HepG2 (cell line): Measurements from ENCODE around the gene ALDH2. TPM values are rescaled to one million over a fixed set of nuclear protein-coding genes. Genes with fewer than 3 reads are reported as not detected.

Source experiments
- ATAC-seq: fragments of 200-7000 bp; cut with Tn5 transposase; 3 replicates; pipeline ENCODE4 v1.9.1; 2020; ENCODE audit warnings: mild to moderate bottlenecking, moderate library complexity
- BruUV-seq: library from RNA; stranded (reverse); fragments of 400-500 nt; replicated peaks from 2 replicates; lab custom pipeline; 2021; lab: Mats Ljungman, UMichigan
- CTCF ChIA-PET: fragments of 300-600 bp; formaldehyde crosslinking; extraction: SDS; loops from one replicate; lab custom pipeline; 2021; ENCODE audit warnings: low total read pairs, inconsistent platforms, low intra/inter-chr PET ratio; lab: Yijun Ruan, JAX
- POLR2A ChIA-PET: fragments of 350-600 bp; sonication (Branson Sonifier 250); formaldehyde crosslinking; loops from one replicate; lab custom pipeline; 2020; ENCODE audit warnings: antibody characterized with exemption, inconsistent platforms; lab: Yijun Ruan, JAX
- DNase-seq: peaks from one replicate; pipeline ENCODE4 v3.0.0-alpha.2; 2015; ENCODE audit warnings: low spot score
- FAIRE-seq: peaks from 3 replicates; lab custom pipeline; 2011; peaks lifted over from hg19 to GRCh38; lab: Jason Lieb, UNC
- H2AFZ ChIP-seq: one replicate; pipeline ENCODE4 v1.6.1; 2011; ENCODE audit warnings: low read length, inconsistent platforms
- H3K27ac ChIP-seq: fragments of 300-600 bp; 3 replicates; pipeline ENCODE4 v1.8.0; 2011; ENCODE audit warnings: mixed run types, mild to moderate bottlenecking, mixed read lengths, low read length, inconsistent platforms; ENCODE audit not compliant: insufficient read depth; ENCODE audit errors: extremely low read length
- H3K27me3 ChIP-seq, 2 experiments: fragments of 200-600 bp in 1 of 2; 2 replicates in 1 of 2; 3 replicates in 1 of 2; pipeline versions ENCODE4 v1.6.0 to v1.8.0; 2011; ENCODE audit warnings: low read length in 2 of 2, mild to moderate bottlenecking in 2 of 2, moderate library complexity in 2 of 2, inconsistent platforms in 1 of 2; ENCODE audit not compliant: insufficient read depth in 2 of 2, control insufficient read depth in 1 of 2
- H3K36me3 ChIP-seq, 2 experiments: fragments of 200-600 bp in 1 of 2; replicated peaks in 1 of 2; 2 replicates in 1 of 2; 3 replicates in 1 of 2; pipeline versions ENCODE4 v1.5.1 to v1.8.0; 2011; ENCODE audit warnings: low read length in 2 of 2, inconsistent platforms in 1 of 2; ENCODE audit not compliant: insufficient read depth in 2 of 2, control insufficient read depth in 1 of 2
- H3K4me1 ChIP-seq: 2 replicates; pipeline ENCODE4 v1.5.1; 2012; ENCODE audit warnings: low read length, inconsistent platforms; ENCODE audit not compliant: insufficient read depth
- H3K4me2 ChIP-seq: 2 replicates; pipeline ENCODE4 v1.6.0; 2011; ENCODE audit warnings: low read depth, low read length, inconsistent platforms
- H3K4me3 ChIP-seq, 3 experiments: fragments of 200-600 bp in 1 of 3; sonication (generic), shearing (Covaris generic) in 1 of 3; replicated peaks in 1 of 3; 2 replicates each; pipeline ENCODE4 v1.5.1; 2011 to 2016; ENCODE audit warnings: low read length in 3 of 3, inconsistent platforms in 2 of 3, low read depth in 2 of 3, mild to moderate bottlenecking in 2 of 3, control low read depth in 1 of 3, mixed read lengths in 1 of 3; ENCODE audit not compliant: insufficient read depth in 1 of 3
- H3K79me2 ChIP-seq: one replicate; pipeline ENCODE4 v1.6.1; 2011; ENCODE audit warnings: low read length, inconsistent platforms; ENCODE audit not compliant: insufficient read depth
- H3K9ac ChIP-seq: 2 replicates; pipeline ENCODE4 v1.6.0; 2011; ENCODE audit warnings: mild to moderate bottlenecking, low read depth, low read length, inconsistent platforms; ENCODE audit not compliant: insufficient read depth
- H3K9me3 ChIP-seq: 2 replicates; pipeline ENCODE4 v1.5.1; 2012; ENCODE audit warnings: mild to moderate bottlenecking, low read length
- H4K20me1 ChIP-seq: 2 replicates; pipeline ENCODE4 v1.6.0; 2011; ENCODE audit warnings: inconsistent platforms, mild to moderate bottlenecking, low read length, moderate library complexity; ENCODE audit not compliant: insufficient read depth
- BCL6 ChIP-seq: IDR thresholded peaks from 2 replicates; pipeline ENCODE4 v1.6.1; 2016; ENCODE audit warnings: missing genetic modification reagents, missing compliant biosample characterization
- CREB1 ChIP-seq, 2 experiments: fragments of 450-650 bp in 1 of 2; IDR thresholded peaks; 2 replicates each; pipeline ENCODE4 v1.6.1; 2016 to 2017; ENCODE audit warnings: control low read depth in 1 of 2, mild to moderate bottlenecking in 1 of 2, missing compliant biosample characterization in 1 of 2, missing genetic modification characterization in 1 of 2
- KAT2B ChIP-seq: fragments of 150-350 bp; IDR thresholded peaks from 2 replicates; pipeline ENCODE4 v1.6.1; 2014; ENCODE audit warnings: low read depth, low read length, borderline replicate concordance
- NFE2L1 ChIP-seq: sonication (generic); formaldehyde crosslinking; IDR thresholded peaks from 2 replicates; pipeline ENCODE4 v1.4.0; 2020; ENCODE audit warnings: missing genetic modification reagents, mild to moderate bottlenecking, borderline replicate concordance
- TSC22D2 ChIP-seq: sonication (generic); formaldehyde crosslinking; IDR thresholded peaks from 2 replicates; pipeline ENCODE4 v1.5.1; 2020; ENCODE audit warnings: missing genetic modification reagents, mild to moderate bottlenecking, borderline replicate concordance
- ZNF264 ChIP-seq: sonication (generic); formaldehyde crosslinking; IDR thresholded peaks from 2 replicates; pipeline ENCODE4 v1.4.0; 2020; ENCODE audit warnings: missing genetic modification reagents
- ZNF335 ChIP-seq: sonication (generic); formaldehyde crosslinking; IDR thresholded peaks from 2 replicates; pipeline ENCODE4 v1.4.0; 2020; ENCODE audit warnings: missing genetic modification reagents
- ZNF746 ChIP-seq: sonication (generic); formaldehyde crosslinking; IDR thresholded peaks from 2 replicates; pipeline ENCODE4 v1.8.0; 2022; ENCODE audit warnings: mild to moderate bottlenecking, missing genetic modification reagents
- WGBS: methylation state at CpG from one replicate; pipeline ENCODE4 v1.1.6; 2017; ENCODE audit warnings: low lambda C conversion rate; 5-methylcytosine and 5-hydroxymethylcytosine counted together
- in situ Hi-C: cut with HindIII; loops from 2 replicates; pipeline ENCODE4 v1.10.0; 2017; ENCODE audit warnings: low pct_unique_long_range_greater_than_20kb; ENCODE audit not compliant: extremely low pct_ligation_motif_present
- intact Hi-C: fragments of 100-400 bp; cut with micrococcal nuclease; formaldehyde crosslinking; loops from one replicate; pipeline ENCODE4 v1.10.0; 2022; ENCODE audit not compliant: unreplicated experiment
- polyA plus RNA-seq, 8 experiments: library from polyadenylated mRNA; depleted of rRNA in 3 of 8; stranded (reverse) in 7 of 8; unstranded in 1 of 8; fragments of >200 nt; fragmentation: Illumina TruSeq in 4 of 8; extraction: Trizol in 4 of 8; gene quantifications; 2 replicates each; pipeline versions ENCODE4 v1.2.1 to v1.2.3, GENCODE V29; 2011 to 2016; ENCODE audit warnings: low read depth in 4 of 8, missing spikeins in 1 of 8, mixed read lengths in 1 of 8; ENCODE audit not compliant: insufficient read depth in 1 of 8
- total RNA-seq, 5 experiments: library from RNA; depleted of rRNA; stranded (reverse); fragments of >200 nt; fragmentation: Illumina TruSeq; extraction: Trizol; gene quantifications; 2 replicates each; pipeline ENCODE4 v1.2.3, GENCODE V29; 2016; ENCODE audit warnings: low read depth in 1 of 5
- TF ChIP-seq, protein P1 (sequence below): IDR thresholded peaks from 2 replicates; pipeline ENCODE4 v1.6.1; 2016; ENCODE audit warnings: missing compliant biosample characterization, missing genetic modification reagents, borderline replicate concordance
- TF ChIP-seq, protein P2 (sequence below): sonication (generic); formaldehyde crosslinking; IDR thresholded peaks from one replicate; pipeline ENCODE4 v1.5.1; 2020; ENCODE audit warnings: mild to moderate bottlenecking, missing genetic modification reagents; ENCODE audit errors: not compliant biosample characterization
- TF ChIP-seq, protein P3 (sequence below): sonication (generic); formaldehyde crosslinking; IDR thresholded peaks from 2 replicates; pipeline ENCODE4 v1.5.1; 2020; ENCODE audit warnings: missing genetic modification reagents, mild to moderate bottlenecking, borderline replicate concordance

The ALDH2 gene
- total and polyA plus RNA-seq, 2 of the 13 experiments (the other 11 are each of a cell fraction or from before 2014, with no cell fraction given): 78.8 to 103 TPM

DNA sequence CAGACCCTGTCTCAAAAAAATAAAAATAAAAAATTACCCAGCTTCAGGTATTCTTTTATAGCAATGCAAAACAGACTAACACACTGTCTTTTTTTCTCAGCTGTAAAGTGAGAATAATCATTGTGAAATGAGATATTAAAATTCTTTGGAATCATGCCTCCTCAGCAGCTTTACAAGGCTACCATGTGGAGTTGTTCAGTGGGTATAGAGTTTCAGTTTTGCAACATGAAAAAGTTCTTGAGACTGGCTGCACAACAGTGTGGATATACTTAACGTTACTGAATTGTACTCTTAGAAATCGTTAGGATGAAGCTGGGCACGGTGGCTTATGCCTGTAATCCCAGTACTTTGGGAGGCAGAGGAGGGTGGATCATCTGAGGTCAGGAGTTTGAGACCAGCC is 59.6 kb downstream of the ALDH2 start:
- no peak for FAIRE-seq
- TF ChIP-seq, protein P1, sequence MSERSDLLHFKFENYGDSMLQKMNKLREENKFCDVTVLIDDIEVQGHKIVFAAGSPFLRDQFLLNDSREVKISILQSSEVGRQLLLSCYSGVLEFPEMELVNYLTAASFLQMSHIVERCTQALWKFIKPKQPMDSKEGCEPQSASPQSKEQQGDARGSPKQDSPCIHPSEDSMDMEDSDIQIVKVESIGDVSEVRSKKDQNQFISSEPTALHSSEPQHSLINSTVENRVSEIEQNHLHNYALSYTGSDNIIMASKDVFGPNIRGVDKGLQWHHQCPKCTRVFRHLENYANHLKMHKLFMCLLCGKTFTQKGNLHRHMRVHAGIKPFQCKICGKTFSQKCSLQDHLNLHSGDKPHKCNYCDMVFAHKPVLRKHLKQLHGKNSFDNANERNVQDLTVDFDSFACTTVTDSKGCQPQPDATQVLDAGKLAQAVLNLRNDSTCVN: no peak
- no peak for TF ChIP-seq TSC22D2 (CRISPR knock-in tag)
- TF ChIP-seq ZNF335 (CRISPR knock-in tag): no peak
- no peak for TF ChIP-seq NFE2L1 (CRISPR knock-in tag)
- TF ChIP-seq, protein P2, sequence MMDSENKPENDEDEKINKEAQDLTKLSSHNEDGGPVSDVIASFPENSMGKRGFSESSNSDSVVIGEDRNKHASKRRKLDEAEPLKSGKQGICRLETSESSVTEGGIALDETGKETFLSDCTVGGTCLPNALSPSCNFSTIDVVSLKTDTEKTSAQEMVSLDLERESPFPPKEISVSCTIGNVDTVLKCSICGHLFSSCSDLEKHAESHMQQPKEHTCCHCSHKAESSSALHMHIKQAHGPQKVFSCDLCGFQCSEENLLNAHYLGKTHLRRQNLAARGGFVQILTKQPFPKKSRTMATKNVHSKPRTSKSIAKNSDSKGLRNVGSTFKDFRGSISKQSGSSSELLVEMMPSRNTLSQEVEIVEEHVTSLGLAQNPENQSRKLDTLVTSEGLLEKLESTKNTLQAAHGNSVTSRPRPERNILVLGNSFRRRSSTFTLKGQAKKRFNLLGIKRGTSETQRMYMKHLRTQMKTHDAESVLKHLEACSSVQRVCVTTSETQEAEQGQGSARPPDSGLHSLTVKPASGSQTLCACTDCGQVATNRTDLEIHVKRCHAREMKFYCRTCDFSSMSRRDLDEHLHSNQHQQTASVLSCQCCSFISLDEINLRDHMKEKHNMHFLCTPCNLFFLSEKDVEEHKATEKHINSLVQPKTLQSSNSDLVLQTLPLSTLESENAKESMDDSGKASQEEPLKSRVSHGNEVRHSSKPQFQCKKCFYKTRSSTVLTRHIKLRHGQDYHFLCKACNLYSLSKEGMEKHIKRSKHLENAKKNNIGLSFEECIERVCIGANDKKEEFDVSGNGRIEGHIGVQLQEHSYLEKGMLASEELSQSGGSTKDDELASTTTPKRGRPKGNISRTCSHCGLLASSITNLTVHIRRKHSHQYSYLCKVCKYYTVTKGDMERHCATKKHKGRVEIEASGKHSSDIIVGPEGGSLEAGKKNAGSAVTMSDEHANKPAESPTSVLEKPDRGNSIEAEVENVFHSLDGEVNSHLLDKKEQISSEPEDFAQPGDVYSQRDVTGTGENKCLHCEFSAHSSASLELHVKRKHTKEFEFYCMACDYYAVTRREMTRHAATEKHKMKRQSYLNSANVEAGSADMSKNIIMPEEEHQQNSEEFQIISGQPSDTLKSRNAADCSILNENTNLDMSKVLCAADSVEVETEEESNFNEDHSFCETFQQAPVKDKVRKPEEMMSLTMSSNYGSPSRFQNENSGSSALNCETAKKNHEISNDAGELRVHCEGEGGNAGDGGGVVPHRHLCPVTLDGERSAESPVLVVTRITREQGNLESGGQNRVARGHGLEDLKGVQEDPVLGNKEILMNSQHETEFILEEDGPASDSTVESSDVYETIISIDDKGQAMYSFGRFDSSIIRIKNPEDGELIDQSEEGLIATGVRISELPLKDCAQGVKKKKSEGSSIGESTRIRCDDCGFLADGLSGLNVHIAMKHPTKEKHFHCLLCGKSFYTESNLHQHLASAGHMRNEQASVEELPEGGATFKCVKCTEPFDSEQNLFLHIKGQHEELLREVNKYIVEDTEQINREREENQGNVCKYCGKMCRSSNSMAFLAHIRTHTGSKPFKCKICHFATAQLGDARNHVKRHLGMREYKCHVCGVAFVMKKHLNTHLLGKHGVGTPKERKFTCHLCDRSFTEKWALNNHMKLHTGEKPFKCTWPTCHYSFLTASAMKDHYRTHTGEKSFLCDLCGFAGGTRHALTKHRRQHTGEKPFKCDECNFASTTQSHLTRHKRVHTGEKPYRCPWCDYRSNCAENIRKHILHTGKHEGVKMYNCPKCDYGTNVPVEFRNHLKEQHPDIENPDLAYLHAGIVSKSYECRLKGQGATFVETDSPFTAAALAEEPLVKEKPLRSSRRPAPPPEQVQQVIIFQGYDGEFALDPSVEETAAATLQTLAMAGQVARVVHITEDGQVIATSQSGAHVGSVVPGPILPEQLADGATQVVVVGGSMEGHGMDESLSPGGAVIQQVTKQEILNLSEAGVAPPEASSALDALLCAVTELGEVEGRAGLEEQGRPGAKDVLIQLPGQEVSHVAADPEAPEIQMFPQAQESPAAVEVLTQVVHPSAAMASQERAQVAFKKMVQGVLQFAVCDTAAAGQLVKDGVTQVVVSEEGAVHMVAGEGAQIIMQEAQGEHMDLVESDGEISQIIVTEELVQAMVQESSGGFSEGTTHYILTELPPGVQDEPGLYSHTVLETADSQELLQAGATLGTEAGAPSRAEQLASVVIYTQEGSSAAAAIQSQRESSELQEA (CRISPR knock-in tag): no peak
- no peak for TF ChIP-seq ZNF746 (CRISPR knock-in tag)
- TF ChIP-seq, protein P3, sequence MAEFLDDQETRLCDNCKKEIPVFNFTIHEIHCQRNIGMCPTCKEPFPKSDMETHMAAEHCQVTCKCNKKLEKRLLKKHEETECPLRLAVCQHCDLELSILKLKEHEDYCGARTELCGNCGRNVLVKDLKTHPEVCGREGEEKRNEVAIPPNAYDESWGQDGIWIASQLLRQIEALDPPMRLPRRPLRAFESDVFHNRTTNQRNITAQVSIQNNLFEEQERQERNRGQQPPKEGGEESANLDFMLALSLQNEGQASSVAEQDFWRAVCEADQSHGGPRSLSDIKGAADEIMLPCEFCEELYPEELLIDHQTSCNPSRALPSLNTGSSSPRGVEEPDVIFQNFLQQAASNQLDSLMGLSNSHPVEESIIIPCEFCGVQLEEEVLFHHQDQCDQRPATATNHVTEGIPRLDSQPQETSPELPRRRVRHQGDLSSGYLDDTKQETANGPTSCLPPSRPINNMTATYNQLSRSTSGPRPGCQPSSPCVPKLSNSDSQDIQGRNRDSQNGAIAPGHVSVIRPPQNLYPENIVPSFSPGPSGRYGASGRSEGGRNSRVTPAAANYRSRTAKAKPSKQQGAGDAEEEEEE: no peak
- no peak for TF ChIP-seq ZNF264
- TF ChIP-seq CREB1 (IDR thresholded peaks at IDR 0.05): no peak
- TF ChIP-seq CREB1 (CRISPR knock-in tag; IDR thresholded peaks at IDR 0.05): no peak
- TF ChIP-seq KAT2B: no peak
- TF ChIP-seq BCL6 (CRISPR knock-in tag): no peak
- TF ChIP-seq, all 625 proteins: peak for 0
- in situ Hi-C loops: no loop called here

More for the DNA sequence above, 59.6 kb downstream of the ALDH2 start:
- ChIA-PET POLR2A (no interaction called here), CTCF (no interaction called here)
- WGBS: 43% methylated on average over 3 of the region's 3 CpGs
- Histone ChIP-seq H3K79me2 (no peaks in the 10 kb centered on the region), H2AFZ (no peak overlapping the region), H3K4me3 (no peak overlapping the region), H3K4me1 (peaks cover 8% of the 10 kb centered on the region; the same call in 1 of the 2 replicates), H3K4me2 (no peak overlapping the region), H3K36me3 (no peaks in the 10 kb centered on the region), H4K20me1 (no peaks in the 10 kb centered on the region), H3K9ac (no peak overlapping the region), H3K9me3 (no peaks in the 10 kb centered on the region), H3K27me3 (no peaks in the 10 kb centered on the region), H3K27ac (no peak overlapping the region)
- no peak for ATAC-seq
- intact Hi-C loops: no loop called here
- no peak for DNase-seq
- BruUV-seq: no TSS peak
